ENCODE measurements around the gene ZNF334.

ZNF334 gene

DNA sequence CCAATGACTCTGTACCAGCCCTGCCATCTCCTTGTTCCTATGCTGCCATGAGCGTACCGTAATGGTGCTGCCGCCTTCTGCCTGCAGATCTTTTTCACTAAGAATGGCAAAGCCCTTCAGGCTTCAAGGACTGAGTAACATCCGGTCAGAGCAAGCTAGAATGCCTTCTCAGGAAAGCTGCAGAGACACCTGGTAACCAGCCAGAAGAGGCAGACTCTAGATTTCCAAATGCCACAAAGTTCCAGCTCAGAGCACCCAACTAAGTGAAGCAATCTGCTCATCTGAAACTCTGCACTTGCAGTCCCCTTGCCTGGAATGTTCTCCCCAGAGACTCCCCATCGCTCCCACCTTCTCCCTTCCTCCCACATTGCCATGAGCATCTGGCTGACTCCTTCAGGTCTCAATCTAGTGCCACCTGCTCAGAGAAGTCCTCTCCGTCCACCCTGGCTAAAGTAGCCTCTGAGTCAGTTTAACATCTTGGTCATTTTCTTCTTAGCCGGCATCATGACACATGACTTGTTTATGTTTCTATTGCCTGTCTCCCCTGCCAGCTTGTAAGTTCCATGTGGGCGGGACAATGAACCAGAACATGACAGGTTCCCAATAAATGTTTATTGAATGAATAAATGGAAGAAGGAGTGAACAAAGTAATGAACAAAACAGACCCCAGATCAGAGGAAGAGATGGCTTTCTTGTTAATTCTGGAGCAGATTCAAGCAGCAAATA lies 44.0 kb upstream of the ZNF334 start:
- no peak overlapping the region for H3K27ac ChIP-seq
- TF ChIP-seq, protein P1, sequence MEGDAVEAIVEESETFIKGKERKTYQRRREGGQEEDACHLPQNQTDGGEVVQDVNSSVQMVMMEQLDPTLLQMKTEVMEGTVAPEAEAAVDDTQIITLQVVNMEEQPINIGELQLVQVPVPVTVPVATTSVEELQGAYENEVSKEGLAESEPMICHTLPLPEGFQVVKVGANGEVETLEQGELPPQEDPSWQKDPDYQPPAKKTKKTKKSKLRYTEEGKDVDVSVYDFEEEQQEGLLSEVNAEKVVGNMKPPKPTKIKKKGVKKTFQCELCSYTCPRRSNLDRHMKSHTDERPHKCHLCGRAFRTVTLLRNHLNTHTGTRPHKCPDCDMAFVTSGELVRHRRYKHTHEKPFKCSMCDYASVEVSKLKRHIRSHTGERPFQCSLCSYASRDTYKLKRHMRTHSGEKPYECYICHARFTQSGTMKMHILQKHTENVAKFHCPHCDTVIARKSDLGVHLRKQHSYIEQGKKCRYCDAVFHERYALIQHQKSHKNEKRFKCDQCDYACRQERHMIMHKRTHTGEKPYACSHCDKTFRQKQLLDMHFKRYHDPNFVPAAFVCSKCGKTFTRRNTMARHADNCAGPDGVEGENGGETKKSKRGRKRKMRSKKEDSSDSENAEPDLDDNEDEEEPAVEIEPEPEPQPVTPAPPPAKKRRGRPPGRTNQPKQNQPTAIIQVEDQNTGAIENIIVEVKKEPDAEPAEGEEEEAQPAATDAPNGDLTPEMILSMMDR (IDR thresholded peaks at IDR 0.05) = no peak
- no peak for TF ChIP-seq ZFX (IDR thresholded peaks at IDR 0.05; ENCODE audit: borderline replicate concordance)

DNA sequence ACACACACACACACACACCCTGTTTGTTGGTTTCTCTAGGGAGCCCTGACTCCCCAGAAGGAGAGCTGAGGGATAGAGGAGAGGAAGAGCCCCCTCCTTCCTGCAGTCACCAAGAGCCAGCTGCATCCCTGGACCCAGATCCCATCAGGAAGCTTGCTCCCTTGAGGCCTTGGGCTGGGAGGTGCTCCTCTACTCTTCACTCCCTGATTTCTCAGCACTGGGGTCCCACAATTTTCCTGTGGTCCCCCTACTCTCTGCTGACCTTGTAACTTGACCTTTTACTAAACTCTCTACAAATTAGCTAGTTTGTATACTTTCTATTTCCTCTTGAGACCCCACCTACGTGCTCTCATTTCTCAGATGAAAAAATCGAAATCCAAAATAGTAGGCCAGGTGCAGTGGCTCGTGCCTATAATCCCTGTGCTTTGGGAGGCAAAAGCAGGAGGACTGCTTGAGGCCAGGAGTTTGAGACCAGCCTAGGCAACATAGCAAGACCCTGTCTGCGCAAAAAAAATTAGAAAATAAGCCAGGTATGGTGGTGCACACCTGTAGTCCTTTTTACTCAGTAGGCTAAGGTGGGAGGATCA lies 42.1 kb upstream of the ZNF334 start:
- TF ChIP-seq ZFX (IDR thresholded peaks at IDR 0.05; ENCODE audit: borderline replicate concordance) = no peak
- TF ChIP-seq, protein P1 (IDR thresholded peaks at IDR 0.05) = no peak
- no peak overlapping the region for H3K27ac ChIP-seq

DNA sequence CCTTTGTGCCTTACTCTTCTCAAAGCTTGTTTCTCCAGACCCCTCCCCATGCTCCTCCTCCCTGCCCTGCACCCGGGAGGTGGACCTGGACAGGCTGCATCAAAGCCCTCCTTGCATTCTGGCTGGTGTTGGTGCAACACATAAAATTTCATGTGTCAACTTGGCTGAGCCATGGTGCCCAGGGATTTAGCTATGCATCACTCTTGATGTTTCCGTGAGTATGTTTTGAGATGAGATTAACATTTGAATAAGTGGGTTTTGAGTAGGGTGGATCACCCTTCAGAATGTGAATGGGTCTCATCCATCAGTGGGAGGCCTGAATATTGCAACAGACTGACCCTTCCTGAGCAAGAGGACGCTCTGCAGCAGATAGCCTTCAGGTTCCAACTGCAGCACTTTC lies 41.5 kb upstream of the ZNF334 start:
- TF ChIP-seq, protein P1 (IDR thresholded peaks at IDR 0.05) = no peak
- TF ChIP-seq ZFX (IDR thresholded peaks at IDR 0.05; ENCODE audit: borderline replicate concordance) = no peak
- H3K27ac ChIP-seq = no peak overlapping the region

DNA sequence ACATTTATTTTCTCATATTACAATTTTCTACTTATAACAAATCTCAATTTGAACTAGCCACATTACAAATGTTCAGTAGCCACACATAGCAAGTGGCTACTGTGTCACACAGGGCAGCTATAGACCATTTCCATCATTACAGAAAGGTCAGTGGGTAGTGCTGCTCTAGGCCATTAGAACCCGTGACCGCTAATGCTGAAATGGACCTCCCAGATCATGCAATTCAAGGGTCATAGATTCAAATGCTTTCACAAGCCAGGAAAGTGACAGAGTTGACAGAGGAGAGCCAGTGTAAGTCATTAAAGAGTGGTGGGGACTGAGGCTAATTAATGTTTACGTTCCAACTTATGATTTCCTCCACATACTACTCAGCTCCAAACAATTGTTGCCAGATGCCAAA lies 40.6 kb upstream of the ZNF334 start:
- TF ChIP-seq ZFX (IDR thresholded peaks at IDR 0.05; ENCODE audit: borderline replicate concordance) = no peak
- TF ChIP-seq, protein P1 (IDR thresholded peaks at IDR 0.05) = no peak
- no peak overlapping the region for H3K27ac ChIP-seq

DNA sequence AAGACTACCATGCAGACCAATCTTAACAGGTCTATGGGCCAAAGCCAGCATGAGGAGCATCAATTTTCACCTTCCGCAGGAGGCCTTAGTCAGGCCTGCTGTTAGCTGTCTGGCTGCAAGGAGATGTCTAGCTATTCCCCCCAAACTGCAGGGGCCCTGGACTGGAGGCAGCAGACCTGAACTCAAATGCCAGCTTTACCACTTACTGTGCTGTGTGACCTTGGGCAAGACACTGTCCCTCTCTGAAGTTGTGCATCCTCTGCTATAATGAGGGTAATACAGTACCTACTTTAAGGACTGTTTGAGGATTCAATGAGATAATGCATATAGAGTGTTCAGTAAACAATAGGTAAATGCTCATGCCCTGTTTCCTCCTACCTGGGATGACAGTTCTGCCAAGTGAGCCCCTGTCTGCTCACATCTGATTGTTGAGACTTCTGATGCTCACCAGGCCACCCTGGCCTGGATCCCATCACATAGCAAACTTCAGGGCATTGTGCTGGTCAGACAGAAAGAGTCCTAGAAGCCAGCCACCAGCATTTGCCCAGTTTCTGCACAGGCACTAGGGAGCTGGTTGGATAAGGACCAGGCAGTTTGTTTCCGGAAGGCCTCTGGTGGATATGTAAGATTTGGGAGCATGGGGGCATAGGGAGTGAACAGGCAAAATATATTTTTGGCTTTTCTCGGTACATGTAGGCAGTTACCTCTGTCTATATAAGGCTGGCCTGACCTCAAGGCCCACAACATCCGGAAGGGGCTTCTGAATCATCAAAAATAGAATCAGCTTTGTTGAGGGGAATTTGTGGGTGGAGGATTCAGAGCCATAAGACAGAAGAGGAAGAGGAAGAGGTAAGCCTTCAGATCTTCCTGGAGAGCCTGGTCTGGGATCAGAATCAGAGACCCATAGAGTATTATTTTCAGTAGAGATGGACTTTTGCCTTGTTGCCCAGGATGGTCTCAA lies 39.4 kb upstream of the ZNF334 start:
- TF ChIP-seq ZFX (IDR thresholded peaks at IDR 0.05; ENCODE audit: borderline replicate concordance) = no peak
- H3K27ac ChIP-seq = no peak overlapping the region

DNA sequence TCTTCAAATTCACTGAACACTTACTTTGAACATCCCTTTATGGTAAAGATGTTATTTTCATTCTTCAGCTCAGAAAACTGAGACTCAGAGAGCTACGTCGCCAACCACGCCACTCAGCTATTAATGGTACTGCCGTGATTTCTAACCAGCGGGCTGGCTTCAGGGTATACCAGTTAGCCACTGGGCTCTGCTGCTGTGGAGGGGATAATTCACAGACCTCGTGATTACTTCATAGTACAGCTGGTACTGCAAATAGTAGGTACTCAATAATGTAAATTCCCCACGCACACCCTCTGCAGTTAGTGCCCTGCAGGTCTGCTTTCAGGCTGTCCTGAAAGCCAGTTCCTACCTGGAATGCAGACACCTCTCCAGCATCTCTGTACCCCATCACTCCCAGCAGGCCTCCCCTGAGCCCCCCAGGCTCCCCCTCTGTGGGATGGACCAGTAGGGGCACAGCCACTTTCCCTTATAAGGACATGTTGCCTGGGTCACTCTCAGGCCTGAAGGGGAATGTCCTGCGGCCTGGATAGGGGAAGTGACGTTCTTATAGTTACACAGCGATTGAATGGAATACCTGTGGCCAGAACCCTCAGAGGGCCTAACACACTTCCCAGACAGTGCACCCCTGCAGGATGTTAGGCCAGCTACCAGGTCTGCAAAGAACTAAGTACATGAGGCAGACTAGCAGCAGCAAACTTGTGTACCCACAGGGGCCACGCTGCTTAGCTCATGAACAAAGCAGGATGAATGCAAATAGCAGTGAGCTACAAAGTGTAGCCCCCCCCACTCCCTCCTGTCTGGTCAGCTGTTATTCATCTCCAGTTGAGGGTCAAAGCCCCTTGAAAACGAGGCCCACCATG lies 38.4 kb upstream of the ZNF334 start:
- no peak overlapping the region for H3K27ac ChIP-seq
- no peak for TF ChIP-seq ZFX (IDR thresholded peaks at IDR 0.05; ENCODE audit: borderline replicate concordance)
- TF ChIP-seq, protein P1 (IDR thresholded peaks at IDR 0.05) = no peak

DNA sequence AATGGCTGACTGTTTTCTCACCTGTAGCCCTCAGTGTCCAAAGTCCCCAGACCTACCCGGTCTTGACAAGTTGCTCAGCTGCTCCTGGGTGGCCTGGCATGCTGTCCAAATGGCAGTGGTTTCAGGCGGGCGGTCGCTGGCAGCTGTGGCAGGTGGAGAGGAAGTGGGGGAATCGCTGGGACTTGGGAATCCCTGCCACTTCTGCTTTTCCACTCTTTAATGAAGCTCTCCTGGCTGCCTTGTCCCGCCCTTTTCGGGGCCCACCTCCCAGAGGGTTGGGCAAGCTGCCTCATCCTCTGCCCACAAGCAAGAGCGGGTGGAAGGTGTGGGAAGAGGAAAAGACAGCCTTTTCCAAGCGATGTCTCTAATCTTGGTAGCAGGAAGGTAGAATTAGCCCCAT lies 37.1 kb upstream of the ZNF334 start, which contains the start of gene OCSTAMP:
Gene OCSTAMP (minus strand): TSS at position 194 of the 400 bp plus-strand sequence. CDS start 94 bp downstream, at position 100.
- H3K27ac ChIP-seq = no peak within 1 kb of the TSS
- TF ChIP-seq, protein P1 (IDR thresholded peaks at IDR 0.05) = no peak
- TF ChIP-seq ZFX (IDR thresholded peaks at IDR 0.05; ENCODE audit: borderline replicate concordance) = no peak

Data from 22Rv1 (cell line).